ENCODE measurements around the gene INSL3. TPM values are rescaled to one million over a fixed set of nuclear protein-coding genes. Genes with fewer than 3 reads are reported as not detected.

Gene INSL3
- total RNA-seq, 1 donor from 2014 or later, result 3.6 TPM

DNA sequence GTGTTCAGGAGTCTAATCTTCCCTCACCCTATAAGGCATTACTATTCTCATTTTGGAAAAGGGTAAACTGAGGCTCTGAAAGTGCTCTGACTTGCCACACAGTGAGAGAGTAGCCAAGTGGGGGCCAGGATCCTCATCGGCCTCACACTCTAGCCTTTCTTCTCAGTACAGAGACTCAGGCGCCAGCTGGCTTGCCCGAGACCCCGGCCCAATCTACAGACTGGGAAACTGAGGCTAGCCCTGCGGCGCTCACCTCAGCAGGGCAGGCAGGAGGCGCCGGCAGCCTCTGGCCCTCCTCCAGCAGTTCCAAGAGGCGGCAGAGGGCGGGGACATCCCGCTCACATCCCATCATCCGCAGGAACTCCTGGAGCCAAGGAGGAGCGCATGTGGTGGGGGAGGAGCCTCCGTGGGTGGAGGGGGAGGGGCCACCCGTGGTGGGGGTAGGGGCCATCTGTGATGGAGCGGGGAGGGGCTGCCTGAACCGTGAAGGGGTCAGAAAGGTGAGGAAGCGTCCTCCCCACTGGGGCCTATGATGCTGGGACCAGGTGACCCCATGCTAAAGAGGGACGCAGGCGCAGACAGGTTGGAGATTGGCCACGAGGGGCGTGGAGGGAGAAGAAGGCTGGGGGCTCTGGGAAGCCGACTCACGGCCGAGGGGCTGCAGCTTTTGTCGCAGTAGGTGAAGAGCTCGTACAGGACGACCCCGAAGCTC lies 8.7 kb upstream of the INSL3 start:
- peaks cover 70% of the 10 kb centered on the region for H3K36me3 Mint-ChIP-seq (ENCODE audit: low read depth)
- intact Hi-C loops (cut with micrococcal nuclease), result no loop called here
- no peaks in the 10 kb centered on the region for H3K9me3 Mint-ChIP-seq
- TF ChIP-seq, protein P1, sequence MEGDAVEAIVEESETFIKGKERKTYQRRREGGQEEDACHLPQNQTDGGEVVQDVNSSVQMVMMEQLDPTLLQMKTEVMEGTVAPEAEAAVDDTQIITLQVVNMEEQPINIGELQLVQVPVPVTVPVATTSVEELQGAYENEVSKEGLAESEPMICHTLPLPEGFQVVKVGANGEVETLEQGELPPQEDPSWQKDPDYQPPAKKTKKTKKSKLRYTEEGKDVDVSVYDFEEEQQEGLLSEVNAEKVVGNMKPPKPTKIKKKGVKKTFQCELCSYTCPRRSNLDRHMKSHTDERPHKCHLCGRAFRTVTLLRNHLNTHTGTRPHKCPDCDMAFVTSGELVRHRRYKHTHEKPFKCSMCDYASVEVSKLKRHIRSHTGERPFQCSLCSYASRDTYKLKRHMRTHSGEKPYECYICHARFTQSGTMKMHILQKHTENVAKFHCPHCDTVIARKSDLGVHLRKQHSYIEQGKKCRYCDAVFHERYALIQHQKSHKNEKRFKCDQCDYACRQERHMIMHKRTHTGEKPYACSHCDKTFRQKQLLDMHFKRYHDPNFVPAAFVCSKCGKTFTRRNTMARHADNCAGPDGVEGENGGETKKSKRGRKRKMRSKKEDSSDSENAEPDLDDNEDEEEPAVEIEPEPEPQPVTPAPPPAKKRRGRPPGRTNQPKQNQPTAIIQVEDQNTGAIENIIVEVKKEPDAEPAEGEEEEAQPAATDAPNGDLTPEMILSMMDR (IDR thresholded peaks at IDR 0.05), result no peak
- DNase-seq (no peak), ATAC-seq (ENCODE audit: low read depth) (no peak)
- ChIA-PET CTCF (no interaction called here), POLR2A (interaction anchor here (0.5 to 2.5 kb wide), 5 partner anchors 13 to 317 kb away, joined by 3 to 11 read pairs (median 3); partner anchors contain the start of gene JAK3)
- no peaks in the 10 kb centered on the region for H3K4me1 Mint-ChIP-seq
- no peak overlapping the region for H3K27ac Mint-ChIP-seq
- H3K27me3 Mint-ChIP-seq, result no peaks in the 10 kb centered on the region
- H3K4me3 Mint-ChIP-seq, result no peak overlapping the region

DNA sequence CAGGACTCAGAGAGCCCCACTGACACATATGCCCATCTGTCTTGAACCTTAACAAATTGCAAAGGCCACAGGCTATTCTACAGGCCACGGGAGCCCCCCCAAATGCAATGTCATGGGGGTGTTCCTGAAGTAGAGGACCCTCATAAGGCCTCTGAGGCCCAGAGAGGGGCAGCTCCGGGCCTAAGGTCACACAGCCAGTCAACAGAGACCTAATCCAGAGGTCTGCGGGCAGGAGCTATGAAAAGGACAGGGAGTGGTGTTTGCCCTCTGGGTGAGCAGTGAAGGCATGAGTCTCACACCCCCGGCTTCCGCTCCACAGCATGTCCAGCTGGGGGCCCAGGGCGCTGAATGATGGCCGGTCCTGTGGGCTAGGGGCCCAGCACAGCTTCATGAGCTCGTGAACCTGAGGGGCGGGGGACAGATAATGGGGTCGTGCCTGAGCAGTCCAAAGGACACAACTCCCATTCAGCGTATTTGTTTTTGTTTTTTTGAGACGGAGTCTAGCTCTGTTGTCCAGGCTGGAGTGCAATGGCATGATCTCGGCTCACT lies 5.3 kb upstream of the INSL3 start:
- no peak for ATAC-seq (ENCODE audit: low read depth)
- CTCF ChIA-PET, result interaction anchor here (0.5 to 0.7 kb wide), 2 partner anchors 29 kb away, joined by 3 read pairs; no protein-coding TSS in a partner anchor
- Mint-ChIP-seq H3K27me3 (no peaks in the 10 kb centered on the region), H3K36me3 (ENCODE audit: low read depth) (peaks cover 47% of the 10 kb centered on the region), H3K4me1 (no peaks in the 10 kb centered on the region), H3K9me3 (no peaks in the 10 kb centered on the region), H3K27ac (no peak overlapping the region), H3K4me3 (no peak overlapping the region)
- DNase-seq, result no peak
- TF ChIP-seq, protein P1 (IDR thresholded peaks at IDR 0.05), result no peak
- intact Hi-C loops (cut with micrococcal nuclease), result no loop called here
- POLR2A ChIA-PET, result interaction anchor here (1.1 to 2.9 kb wide), 2 partner anchors 24 to 26 kb away, joined by 3 to 15 read pairs; no protein-coding TSS in a partner anchor

DNA sequence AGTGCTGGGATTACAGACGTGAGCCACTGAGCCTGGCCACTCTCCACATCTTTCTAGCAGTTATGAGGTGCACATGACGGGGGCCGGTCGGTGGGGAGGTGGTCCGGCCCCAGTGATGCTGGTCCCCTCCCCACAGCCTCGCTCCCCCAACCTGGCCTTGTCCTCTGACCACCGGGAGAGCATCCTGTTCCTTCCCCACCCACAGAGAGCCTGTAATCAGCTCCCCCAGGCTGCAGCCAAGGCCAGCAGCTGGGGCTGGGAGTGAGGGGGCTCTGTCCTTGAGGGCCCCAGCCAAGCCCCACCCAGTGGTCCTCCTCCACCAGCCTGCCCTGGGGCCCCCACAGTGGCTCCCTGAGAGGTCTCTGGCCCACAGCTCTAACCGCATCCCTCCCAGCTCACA lies 3.0 kb upstream of the INSL3 start:
- DNase-seq (no peak), ATAC-seq (ENCODE audit: low read depth) (no peak)
- intact Hi-C loops (cut with micrococcal nuclease), result no loop called here
- peaks cover 30% of the 10 kb centered on the region for H3K36me3 Mint-ChIP-seq (ENCODE audit: low read depth)
- POLR2A ChIA-PET, result interaction anchor here (0.6 to 1.5 kb wide), 5 partner anchors 16 to 269 kb away, joined by 3 to 10 read pairs (median 4); partner anchors contain the start of gene JAK3
- H3K4me3 Mint-ChIP-seq, result no peak overlapping the region
- TF ChIP-seq, protein P1 (IDR thresholded peaks at IDR 0.05), result no peak
- H3K9me3 Mint-ChIP-seq, result no peaks in the 10 kb centered on the region
- H3K27ac Mint-ChIP-seq, result no peak overlapping the region
- H3K4me1 Mint-ChIP-seq, result no peaks in the 10 kb centered on the region
- CTCF ChIA-PET, result interaction anchor here (1.0 kb wide), 2 partner anchors 14 to 35 kb away, joined by 3 read pairs; partner anchors contain the start of gene RPL18A
- no peaks in the 10 kb centered on the region for H3K27me3 Mint-ChIP-seq

DNA sequence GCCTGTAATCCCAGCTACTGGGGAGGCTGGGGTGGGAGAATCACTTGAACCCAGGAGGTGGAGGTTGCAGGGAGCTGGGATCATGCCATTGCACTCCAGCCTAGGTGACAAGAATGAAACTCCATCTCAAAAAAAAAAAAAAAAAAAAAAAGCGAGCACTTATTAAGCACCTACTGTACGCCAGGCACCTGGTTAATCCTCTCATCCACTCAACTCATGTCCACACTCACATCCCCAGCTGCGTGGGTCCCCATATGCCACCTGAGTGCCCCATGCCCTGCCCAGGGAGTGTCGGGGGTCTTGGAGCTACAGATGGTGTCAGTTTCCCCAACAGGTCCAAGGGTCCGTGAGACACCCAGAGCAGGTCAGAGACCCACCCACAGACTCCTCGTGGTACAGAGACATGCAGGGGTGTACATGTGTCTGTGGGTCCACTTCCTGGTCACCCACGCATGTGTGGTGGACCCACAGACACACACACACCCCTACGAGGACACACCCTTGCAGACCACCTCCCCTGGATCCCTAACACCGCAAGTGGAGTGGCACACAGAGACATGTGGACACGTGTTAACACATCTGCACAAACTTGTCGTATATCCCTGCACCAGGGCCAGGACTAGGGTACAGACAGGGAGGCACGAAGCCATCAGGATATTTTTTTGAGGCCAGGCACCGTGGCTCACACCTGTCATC lies 3.5 kb downstream of the INSL3 start:
- no peaks in the 10 kb centered on the region for H3K4me1 Mint-ChIP-seq
- no peak overlapping the region for H3K4me3 Mint-ChIP-seq
- peaks cover 2% of the 10 kb centered on the region for H3K36me3 Mint-ChIP-seq (ENCODE audit: low read depth)
- H3K9me3 Mint-ChIP-seq, result no peaks in the 10 kb centered on the region
- ATAC-seq (ENCODE audit: low read depth), result no peak
- intact Hi-C loops (cut with micrococcal nuclease), result no loop called here
- CTCF ChIA-PET, result no interaction called here
- TF ChIP-seq, protein P1 (IDR thresholded peaks at IDR 0.05), result no peak
- no peak for DNase-seq
- POLR2A ChIA-PET, result interaction anchor here (0.6 to 0.7 kb wide), 3 partner anchors 13 to 387 kb away, joined by 3 to 15 read pairs (median 3); no protein-coding TSS in a partner anchor
- H3K27me3 Mint-ChIP-seq, result no peaks in the 10 kb centered on the region
- H3K27ac Mint-ChIP-seq, result no peak overlapping the region

DNA sequence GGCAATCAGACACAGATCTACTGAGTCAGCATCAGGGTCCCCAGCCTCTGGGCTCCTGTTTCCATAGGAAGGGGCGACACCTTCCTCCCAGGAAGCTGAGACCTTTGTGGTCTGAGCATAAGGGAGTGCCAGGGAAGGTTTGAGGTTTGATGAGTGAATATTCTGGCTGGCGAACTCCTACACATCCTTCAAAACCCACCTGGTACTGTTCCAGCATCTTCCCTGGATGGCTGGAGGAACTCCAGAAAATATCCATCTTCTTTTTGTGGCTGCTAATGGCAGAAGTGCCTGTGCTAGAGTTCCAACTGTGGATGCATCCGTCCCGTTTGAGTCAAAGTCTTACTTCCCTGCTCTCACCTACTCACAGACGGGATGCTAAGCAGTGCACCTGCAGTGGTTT lies 9.2 kb downstream of the INSL3 start:
- Mint-ChIP-seq H3K4me1 (peaks cover 6% of the 10 kb centered on the region), H3K27me3 (peaks cover 7% of the 10 kb centered on the region), H3K36me3 (ENCODE audit: low read depth) (peaks cover 2% of the 10 kb centered on the region), H3K4me3 (no peak overlapping the region), H3K9me3 (no peaks in the 10 kb centered on the region), H3K27ac (no peak overlapping the region)
- CTCF ChIA-PET, result no interaction called here
- ATAC-seq (ENCODE audit: low read depth) (no peak), DNase-seq (no peak)
- intact Hi-C loops (cut with micrococcal nuclease), result no loop called here
- POLR2A ChIA-PET, result no interaction called here
- TF ChIP-seq, protein P1 (IDR thresholded peaks at IDR 0.05), result no peak
